GM19035 (cell line): ENCODE results near the gene SRPK2.
"Not testable (repeated sequence)": the region's sequence is repeated elsewhere in the genome, so short reads cannot be mapped to it uniquely, and the experiment has no call there.

Experiments
- ATAC-seq: cut with Tn5 transposase; IDR thresholded peaks from one replicate; pipeline ENCODE4 v1.9.1; 2021; ENCODE audit not compliant: unreplicated experiment

Gene SRPK2

DNA sequence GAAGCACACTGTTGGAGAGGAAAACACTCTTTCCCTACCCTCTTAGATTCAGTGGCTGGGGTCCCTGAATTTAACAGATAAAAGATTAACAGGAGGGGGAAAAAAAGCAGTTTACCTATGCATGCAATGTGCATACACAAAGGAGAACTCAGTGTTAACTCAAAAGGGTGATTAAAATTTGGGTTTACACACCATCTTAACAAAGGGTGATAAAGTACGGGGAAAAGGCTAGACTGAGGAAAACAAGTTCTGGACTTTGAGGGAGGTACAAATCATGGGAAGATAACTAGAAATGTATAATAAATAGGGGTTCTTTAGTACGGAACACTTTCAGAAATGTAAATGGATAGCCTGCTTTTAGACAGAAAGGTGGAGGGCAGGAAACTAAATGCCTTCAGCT lies 83.1 kb downstream of the SRPK2 start:
- ATAC-seq: no peak

DNA sequence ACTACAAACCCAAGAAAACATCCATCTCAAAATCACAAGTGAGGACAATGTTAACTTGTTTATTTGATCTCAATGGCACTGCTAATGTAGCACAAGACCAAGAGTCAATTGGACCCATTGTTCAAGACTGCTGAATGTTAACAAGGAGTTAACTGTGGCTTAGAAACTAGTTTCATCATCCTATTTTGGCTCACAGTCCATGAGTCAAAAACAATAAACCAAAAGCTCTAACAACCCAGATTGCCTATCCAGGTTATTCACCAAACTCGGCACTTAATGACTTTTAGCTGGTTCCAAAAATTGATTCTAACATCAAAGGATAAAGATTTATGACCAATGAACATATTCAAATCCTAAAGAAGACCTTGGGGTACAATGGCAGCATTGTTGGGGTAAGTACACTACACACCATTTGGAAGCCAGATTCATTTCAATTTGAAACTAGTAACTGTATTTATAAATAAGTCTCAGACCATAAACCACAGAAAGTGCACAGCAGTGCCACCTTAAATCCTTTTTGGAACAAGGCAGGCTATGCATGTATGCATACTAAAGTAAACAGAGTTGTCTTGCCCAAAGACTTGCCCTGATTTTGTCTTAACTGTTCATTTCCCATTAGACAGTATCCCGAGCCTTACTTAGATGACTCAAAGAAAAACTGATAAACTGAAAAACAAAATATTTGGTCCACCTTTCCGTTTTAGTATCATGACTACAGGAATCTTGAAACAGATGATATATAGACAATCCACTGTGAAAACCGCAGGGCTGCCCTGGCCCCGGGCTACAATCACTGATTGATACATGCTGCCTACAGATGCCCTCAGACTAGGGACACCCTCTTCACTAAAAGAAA lies 84.5 kb downstream of the SRPK2 start:
- ATAC-seq: peak; percentile 64

DNA sequence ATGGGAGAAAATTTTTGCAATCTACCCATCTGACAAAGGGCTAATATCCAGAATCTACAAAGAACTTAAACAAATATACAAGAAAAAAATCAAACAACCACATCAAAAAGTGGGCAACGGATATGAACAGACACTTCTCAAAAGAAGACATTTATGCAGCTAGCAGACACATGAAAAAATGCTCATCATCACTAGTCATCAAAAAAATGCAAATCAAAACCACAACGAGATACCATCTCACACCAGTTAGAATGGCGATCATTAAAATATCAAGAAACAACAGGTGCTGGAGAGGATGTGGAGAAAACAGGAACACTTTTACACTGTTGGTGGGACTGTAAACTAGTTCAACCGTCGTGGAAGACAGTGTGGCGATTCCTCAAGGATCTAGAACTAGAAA lies 88.1 kb downstream of the SRPK2 start:
- ATAC-seq: not testable (repeated sequence)

DNA sequence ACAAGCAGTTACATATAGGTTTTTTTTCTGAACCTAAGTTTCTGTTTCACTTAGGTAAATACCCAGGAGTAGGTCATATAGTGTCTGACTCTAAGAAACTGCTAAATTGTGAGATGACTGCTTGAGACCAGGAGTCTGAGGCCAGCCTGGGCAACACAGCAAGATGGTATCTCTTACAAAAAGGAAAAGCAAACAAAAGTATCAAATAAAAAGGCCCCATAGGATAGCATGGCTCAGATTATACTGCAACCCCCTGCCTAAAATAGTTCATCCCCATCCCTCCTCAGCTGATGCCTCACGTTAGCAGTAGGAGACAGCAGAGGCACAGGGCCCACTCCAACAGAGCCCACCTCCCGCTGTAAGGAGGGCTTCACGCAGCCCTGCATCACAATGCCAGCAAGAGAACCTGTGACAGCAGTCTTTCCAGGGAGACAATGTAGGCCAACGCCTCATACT lies 90.3 kb downstream of the SRPK2 start:
- ATAC-seq: peak; percentile 93

DNA sequence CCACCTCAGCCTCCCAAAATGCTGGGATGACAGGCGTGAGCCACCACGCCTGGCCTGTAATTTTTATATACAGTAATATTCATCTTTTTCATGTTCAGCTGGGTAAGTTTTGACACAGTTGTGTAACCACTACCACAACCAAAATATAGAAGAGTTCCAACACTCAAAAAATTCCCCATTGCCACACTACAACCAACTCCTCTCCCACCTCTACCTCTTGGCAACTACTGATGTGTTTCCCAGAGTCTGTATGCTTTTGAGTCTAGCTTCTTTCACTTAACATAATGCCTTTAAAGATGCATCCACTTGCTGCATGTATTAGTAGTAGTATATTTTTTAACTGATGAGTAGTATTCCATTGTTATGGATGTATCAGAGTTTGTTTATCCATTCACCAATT lies 90.7 kb downstream of the SRPK2 start:
- peak; percentile 44 for ATAC-seq

DNA sequence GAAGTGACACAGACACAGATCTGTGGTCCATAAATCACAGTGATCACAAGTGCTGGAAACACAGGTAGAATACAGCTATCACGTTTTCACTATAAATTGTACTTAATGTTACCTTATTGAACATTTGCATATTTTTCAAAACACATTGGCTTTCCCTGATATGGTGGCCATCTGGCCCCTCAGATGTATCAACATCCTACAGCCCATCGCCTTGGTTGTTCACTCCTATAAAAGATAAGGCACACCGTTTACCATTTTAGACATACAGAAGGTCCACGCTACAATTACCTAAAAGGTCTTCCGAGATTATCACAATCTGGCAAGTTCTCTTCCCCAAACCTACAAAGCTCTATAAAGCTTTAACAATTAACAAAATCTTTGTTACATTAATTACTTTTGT lies 91.4 kb downstream of the SRPK2 start:
- no peak for ATAC-seq

DNA sequence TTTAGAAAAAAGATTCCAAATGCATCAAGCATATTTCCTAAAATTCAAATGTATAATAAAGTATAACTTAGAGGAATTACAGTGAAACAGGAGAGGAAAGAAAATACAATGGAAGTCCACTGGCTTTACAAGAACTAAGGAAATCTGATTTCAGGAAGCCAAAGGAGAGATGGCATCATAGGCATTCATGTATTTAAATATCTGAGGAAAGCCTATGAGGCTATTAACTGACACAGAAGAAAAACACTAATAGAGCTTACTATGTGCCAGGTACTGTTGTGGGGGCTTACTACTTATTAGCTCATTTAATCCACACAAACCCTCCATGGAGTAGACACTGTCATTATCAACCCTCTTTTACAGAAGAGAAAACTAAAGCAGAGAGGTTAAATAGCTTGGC lies 92.2 kb downstream of the SRPK2 start:
- no peak for ATAC-seq

DNA sequence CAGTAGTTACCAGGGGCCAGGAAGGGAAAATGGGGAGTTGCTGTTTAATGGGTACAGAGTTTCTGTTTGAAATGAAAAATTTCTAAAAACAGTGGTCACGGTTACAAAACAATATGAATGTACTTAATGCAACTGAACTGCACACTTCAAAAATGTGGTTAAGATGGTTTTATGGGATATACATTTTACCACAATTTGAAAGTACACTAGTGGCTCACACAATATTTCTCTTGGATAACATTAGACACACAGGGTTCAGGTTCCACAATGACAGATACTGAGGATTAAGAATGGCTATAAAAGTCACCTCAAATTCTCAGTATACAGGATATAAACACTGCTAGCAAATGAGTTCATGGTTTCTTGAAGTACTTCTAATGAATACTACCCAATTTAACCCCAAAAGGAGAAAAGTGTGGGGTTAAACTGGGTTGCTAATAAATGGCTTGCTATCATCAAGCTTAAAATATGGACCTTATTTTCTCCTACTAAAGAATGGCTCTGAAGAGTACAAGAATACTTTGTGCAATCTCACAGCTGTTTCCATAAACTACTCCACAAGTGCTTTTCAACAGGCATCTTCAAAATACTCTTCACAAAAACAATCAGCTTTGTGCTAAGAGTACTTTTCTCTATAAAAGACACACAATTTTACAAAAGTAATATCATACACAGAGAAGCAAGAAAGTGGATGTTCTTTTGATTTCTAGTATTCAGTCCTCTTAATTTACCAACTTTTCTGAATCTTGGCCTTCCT lies 92.9 kb downstream of the SRPK2 start:
- no peak for ATAC-seq

DNA sequence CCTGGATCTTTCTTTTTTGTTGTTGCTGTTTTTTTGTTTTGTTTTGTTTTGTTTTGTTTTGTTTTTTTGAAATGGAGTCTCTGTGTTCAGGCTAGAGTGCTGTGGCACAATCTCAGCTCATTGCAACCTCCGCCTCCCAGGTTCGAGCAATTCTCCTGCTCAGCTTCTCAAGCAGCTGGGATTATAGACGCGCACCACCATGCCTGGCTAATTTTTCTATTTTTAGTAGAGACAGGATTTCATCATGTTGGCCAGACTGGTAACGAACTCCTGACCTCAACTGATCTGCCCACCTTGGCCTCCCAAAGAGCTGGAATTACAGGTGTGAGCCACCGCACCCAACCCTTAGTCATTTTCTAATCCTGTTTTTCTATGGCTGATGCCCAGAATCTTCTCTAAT lies 94.2 kb downstream of the SRPK2 start:
- ATAC-seq: not testable (repeated sequence)

DNA sequence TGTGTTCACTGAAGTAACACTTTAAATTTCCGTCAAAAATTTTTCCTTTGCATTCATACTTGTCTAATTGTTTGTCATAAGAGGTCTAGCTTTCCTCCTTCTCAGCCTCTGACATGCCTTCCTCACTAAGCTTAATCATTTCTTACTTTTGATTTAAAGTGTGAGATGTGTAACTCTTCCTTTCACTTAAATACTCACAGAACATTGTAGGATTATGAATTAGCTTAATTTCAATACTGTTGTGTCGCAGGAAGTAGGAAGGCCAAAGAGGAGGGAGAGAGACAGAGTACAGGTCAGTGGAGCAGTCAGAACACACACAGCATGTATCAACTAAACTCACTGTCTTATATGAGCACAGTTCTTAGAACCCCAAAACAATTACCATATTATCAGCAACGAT lies 99.0 kb downstream of the SRPK2 start:
- no peak for ATAC-seq

DNA sequence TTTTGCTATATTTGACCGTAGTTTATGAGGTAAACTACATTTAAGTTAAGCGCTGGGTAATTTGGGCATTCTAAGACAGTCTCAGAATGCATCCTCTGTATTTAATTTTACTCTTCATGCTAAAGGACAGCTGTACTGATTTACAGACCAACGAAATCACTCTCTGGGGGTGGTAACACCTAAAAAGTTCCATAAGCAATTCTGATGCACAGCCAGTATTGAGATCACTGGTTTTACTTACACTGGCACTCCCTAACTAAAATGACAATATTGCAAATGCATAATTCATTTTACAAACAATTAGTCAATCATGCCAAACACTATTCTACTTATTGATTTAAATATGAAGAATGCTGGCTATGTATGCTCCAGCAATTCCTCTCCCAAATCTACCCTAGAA lies 102.3 kb downstream of the SRPK2 start:
- ATAC-seq: no peak

DNA sequence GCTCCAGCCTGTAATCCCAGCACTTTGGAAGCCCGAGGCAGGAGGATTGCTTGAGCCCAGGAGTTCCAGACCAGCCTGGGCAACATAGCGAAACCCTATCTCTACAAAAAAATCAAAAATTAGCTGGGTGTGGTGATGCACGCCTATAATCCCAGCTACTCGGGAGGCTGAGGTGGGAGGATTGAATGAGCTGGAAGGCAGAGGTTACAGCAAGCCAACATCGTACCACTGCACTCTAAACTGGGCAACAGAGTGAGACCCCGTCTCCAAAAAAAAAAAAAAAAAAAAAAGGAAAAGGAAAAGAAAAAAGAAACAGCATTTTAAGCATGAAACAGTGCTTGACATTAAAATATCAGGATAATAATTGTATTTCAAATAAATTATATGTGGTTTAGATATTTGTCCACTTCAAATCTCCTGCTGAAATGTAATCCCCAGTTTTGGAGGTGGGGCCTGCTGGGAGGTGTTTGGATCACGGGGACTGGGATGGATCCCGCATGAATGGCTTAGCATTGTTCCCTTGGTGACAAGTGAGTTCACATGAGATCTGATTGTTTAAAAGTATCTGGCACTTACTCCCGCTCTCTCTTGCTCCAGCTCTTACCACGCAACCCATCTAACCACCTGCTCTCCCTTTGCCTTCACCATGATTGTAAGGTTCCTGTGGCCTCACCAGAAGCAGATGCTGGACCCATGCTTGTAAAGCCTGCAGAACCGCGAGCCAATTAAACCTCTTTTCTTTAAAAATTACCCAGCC lies 103.4 kb downstream of the SRPK2 start:
- ATAC-seq: no peak

DNA sequence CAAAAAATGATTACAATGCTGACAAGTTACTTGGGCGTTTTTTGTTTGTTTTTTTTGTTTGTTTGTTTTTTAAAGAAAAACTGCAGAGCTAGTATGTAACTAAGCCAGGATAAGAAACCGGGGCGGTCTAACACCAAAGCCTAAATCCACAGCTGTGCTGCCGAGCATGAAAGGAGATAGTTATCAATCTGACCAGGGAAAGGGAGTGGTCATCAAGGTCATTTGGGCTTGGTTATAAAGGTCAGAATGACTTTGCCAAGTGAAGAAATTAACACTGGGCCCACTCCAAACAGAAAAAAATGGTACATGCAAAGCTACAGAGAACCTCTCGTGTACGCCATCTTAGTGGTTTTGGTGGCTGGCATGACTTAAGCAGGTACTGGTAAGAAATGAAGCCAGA lies 104.7 kb downstream of the SRPK2 start:
- ATAC-seq: no peak

DNA sequence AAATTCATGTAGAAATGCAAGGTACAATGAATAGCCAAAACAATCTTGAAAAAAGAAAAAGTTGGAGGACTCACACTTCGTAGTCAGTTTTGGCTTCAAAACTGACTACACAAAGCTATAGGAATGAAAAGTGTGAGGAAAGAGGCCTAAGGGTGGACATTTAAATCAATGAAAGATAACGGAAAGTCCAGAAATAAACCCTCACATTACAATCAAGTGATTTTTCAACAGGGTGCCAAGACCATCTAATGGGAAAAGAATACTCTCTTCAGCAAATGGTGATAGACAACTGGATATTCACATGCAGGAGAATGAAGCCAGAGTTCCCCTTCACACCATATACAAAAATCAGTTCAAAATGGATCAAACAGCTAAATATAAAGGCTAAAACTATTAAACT lies 106.8 kb downstream of the SRPK2 start:
- no peak for ATAC-seq

DNA sequence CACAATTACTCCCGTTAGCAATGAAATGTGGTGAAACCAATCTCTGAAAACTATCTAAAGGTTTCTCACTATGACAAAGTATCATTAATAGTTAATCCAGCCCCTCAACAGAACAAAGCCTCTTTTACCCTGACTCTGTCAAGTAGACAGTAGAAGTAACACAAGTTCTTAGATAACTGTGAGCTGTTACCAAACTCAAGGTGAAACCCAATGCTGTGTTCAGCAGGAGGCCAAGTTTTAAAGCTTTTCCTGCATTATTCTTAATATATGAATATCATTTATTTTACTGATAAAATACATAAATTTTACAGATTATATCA lies 109.1 kb downstream of the SRPK2 start:
- ATAC-seq: no peak

DNA sequence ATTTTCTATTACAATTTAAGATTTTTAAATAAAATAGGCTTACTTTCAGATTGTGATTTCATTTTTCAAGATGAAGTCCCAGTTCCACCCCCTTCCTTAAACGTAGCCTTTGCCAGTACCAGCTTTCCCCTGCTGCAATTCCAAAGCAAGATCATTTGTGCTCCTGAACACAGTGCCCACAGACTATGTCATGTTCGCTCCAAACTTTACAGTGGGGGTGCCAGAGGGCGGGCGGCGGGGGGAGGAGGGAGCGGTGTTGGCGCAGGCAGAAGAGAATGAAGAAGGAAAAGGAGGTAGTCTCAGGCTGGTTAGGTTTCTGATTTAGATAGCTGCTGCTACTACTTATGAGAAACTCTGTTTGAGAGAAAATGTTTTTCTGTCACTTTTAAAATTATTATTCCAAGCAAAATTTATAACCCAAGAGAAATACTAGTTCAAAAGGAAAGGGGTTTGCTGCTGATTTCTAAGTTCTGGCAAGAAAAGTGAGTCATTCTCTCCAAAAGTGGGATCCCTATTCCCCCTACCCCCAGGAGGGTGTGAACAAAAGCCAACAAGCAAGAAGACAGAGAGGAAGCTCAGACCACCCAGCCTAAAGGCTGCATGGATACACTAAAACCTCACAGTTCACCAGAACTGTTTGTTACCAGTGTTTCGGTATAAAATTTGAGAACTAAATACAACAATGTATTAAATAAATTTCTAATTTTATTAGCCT lies 109.6 kb downstream of the SRPK2 start:
- no peak for ATAC-seq

DNA sequence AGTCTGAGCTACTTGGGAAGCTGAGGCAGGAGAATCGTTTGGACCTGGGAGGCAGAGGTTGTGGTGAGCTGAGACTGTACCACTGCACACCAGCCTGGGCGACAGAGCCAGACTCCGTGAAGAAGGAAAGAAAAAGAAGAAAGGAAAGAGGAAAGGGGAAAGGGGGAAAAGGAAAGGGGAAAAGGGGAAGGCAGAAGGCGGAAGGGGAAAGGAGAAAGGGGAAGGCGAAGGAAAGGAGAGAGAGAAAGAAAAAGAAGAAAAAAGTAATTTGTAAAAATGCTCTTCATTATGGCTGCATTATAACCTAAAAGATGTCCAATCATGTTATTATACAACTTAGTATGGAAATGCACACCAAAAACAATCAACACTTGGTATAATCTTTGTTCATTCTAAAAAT lies 110.2 kb downstream of the SRPK2 start:
- ATAC-seq: no peak

DNA sequence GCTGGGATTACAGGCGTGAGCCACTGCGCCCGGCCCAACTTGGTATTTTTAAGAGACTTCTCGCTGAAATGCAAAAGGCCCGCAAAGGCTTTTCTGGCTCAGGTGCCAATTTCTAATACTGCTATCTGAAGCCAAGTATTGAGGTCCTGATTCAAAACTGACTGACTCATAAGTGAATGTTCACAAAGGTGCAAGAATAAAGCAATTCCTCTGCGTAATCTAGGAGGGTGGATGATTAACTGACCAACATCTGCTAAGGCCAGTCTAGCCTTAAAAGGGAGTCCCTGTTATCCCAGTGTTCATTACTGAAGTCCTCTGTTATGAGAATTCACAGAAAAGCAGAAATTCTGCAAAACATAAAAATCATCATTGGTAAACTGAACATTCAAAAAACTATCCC lies 111.4 kb downstream of the SRPK2 start:
- no peak for ATAC-seq

DNA sequence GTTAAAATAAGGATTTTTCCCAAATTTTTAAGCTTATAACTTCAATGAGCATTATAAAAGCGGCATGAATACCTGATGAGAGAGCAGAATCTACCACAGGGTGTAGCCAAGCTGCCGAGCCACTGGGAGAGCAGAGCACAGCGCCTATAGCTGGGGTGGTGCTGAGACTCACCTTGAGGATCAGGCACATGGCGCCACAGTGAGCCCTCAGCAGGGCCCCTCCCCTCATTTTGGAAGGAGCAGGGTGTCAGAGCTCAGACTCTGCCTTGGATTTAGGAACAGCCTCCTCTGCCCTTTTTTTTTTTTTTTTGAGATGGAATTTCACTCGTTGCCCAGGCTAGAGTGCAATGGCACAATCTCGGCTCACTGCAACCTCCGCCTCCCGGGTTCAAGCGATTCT lies 118.6 kb downstream of the SRPK2 start:
- no peak for ATAC-seq

DNA sequence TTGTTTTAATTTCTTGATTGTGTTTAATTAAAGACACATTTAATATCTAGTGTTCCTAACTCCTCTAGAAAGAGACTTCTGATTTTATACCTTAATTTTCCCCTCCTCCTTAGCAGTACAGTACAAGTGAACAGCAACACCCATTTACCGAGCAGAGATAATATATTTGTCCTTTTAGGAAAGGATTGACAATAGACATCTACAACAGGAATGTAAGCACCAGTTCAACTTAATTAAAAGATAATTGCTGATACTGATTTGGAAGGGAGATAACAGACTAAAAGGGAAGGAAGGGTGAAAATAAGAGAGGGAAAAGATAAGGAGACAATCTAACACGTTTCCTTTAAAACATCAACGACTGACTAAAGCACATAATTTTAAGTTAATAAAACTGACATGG lies 119.3 kb downstream of the SRPK2 start:
- ATAC-seq: peak; percentile 25
